Gastrocnemius medialis (tissue), 4 donors: ENCODE results near the gene HLA-E.

Experiments
- CTCF ChIP-seq, 5 experiments: fragments of 450-650 bp in 3 of 5; fragments of 200-600 bp in 2 of 5; sonication (generic) in 2 of 5; IDR thresholded peaks in 4 of 5; conservative IDR thresholded peaks in 1 of 5; 1 replicate in 4 of 5; 2 replicates in 1 of 5; pipeline ENCODE4 v1.5.1; 2016 to 2019; ENCODE audit warnings: antibody characterized with exemption in 5 of 5, mild to moderate bottlenecking in 3 of 5, moderate library complexity in 3 of 5
- POLR2A ChIP-seq, 2 donors: fragments of 450-650 bp; IDR thresholded peaks; one replicate each; pipeline ENCODE4 v1.6.1; 2017; ENCODE audit warnings: antibody characterized with exemption in 2 of 2, mild to moderate bottlenecking in 2 of 2, moderate library complexity in 2 of 2

GRCh38 chr6:30465595-30466306, 23.6 kb upstream of the HLA-E start:
- TF ChIP-seq CTCF (IDR thresholded peaks at IDR 0.05 in 4 of 5, conservative IDR thresholded peaks at IDR 0.05 in 1 of 5) (no peak), POLR2A (IDR thresholded peaks at IDR 0.05) (no peak)
